Fibroblast of the aortic adventitia (primary cell): ENCODE measurements around the gene LOXL4. TPM values are rescaled to one million over a fixed set of nuclear protein-coding genes. Genes with fewer than 3 reads are reported as not detected.

ENCODE experiments used
- DNase-seq: peaks from one replicate; pipeline ENCODE4 v3.0.0-alpha.2; 2010; ENCODE audit warnings: low read depth
- H3K4me3 ChIP-seq: 2 replicates; pipeline ENCODE4 v1.5.1; 2011; ENCODE audit warnings: low read depth, mild to moderate bottlenecking, control low read depth, low read length, moderate library complexity
- total RNA-seq: library from RNA; depleted of rRNA; stranded (reverse); fragments of >200 nt; gene quantifications from 2 replicates; pipeline ENCODE4 v1.2.3, GENCODE V29; 2012; ENCODE audit warnings: low replicate concordance
- TF ChIP-seq, protein P1 (sequence below): IDR thresholded peaks from 2 replicates; pipeline ENCODE4 v1.5.1; 2011; ENCODE audit warnings: mild to moderate bottlenecking, low read length, control low read depth, inconsistent platforms; ENCODE audit not compliant: insufficient read depth

Gene LOXL4
- total RNA-seq, 1 donor, result 62.5 TPM

GRCh38 chr10:98255146-98255877 lies 12.7 kb downstream of the LOXL4 start:
- no peak overlapping the region for H3K4me3 ChIP-seq
- no peak for DNase-seq
- TF ChIP-seq, protein P1, sequence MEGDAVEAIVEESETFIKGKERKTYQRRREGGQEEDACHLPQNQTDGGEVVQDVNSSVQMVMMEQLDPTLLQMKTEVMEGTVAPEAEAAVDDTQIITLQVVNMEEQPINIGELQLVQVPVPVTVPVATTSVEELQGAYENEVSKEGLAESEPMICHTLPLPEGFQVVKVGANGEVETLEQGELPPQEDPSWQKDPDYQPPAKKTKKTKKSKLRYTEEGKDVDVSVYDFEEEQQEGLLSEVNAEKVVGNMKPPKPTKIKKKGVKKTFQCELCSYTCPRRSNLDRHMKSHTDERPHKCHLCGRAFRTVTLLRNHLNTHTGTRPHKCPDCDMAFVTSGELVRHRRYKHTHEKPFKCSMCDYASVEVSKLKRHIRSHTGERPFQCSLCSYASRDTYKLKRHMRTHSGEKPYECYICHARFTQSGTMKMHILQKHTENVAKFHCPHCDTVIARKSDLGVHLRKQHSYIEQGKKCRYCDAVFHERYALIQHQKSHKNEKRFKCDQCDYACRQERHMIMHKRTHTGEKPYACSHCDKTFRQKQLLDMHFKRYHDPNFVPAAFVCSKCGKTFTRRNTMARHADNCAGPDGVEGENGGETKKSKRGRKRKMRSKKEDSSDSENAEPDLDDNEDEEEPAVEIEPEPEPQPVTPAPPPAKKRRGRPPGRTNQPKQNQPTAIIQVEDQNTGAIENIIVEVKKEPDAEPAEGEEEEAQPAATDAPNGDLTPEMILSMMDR, result no peak

- TF ChIP-seq, protein P1, result no peak
- DNase-seq, result no peak
- H3K4me3 ChIP-seq, result no peak overlapping the region
Measured at GRCh38 chr10:98254234-98254974, 13.6 kb downstream of the LOXL4 start.

DNA sequence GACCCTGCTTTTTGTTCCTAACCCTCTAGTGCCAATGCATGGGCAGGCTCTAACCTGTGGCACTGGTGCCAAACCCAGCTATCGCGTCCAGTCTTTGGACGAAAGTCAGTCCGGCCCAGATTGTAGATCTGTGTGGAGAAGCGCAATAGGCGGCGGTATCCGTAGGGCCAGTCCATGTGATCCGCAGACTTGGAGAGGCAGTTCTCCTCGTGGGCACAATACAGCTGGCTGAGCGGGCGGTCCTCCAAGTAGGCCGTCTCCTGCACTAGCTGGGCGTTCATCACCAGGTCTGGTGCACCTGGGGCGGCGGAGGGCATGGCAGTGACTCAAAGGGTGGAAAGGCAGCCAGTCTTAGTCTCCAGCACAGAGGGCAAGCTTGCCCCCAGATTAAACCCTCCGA lies 14.5 kb downstream of the LOXL4 start:
- TF ChIP-seq, protein P1, result no peak
- no peak for DNase-seq
- no peak overlapping the region for H3K4me3 ChIP-seq

GRCh38 chr10:98252464-98252863 lies 15.5 kb downstream of the LOXL4 start:
- DNase-seq, result no peak
- TF ChIP-seq, protein P1, result no peak
- H3K4me3 ChIP-seq, result no peak overlapping the region

- TF ChIP-seq, protein P1, result no peak
Measured at GRCh38 chr10:98251399-98251798, 16.6 kb downstream of the LOXL4 start.

DNA sequence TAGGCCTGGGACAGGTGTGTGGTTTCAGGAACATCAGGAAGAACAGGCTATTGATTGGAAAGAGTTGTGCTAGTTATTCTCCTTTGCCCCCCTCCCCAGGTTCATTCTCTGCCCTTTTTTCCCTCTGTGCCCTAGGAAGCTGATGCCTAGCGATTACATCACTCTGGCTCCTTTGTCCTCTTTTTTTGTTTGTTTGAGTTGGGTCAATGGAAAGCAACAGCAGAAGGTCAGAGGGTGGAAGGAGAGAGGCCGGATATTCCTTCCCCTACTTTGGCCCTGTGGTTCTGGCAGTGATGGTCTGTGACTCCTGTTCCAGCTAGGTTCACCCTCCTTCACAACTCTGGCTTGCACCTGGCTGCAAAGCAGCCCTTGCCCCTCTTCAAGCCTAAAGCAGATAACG lies 18.9 kb downstream of the LOXL4 start:
- no peak overlapping the region for H3K4me3 ChIP-seq
- DNase-seq, result no peak
- TF ChIP-seq, protein P1, result no peak

More at GRCh38 chr10:98251399-98251798, 16.6 kb downstream of the LOXL4 start:
- no peak overlapping the region for H3K4me3 ChIP-seq
- no peak for DNase-seq
